Measurements from ENCODE around the gene THSD7A.

DNA sequence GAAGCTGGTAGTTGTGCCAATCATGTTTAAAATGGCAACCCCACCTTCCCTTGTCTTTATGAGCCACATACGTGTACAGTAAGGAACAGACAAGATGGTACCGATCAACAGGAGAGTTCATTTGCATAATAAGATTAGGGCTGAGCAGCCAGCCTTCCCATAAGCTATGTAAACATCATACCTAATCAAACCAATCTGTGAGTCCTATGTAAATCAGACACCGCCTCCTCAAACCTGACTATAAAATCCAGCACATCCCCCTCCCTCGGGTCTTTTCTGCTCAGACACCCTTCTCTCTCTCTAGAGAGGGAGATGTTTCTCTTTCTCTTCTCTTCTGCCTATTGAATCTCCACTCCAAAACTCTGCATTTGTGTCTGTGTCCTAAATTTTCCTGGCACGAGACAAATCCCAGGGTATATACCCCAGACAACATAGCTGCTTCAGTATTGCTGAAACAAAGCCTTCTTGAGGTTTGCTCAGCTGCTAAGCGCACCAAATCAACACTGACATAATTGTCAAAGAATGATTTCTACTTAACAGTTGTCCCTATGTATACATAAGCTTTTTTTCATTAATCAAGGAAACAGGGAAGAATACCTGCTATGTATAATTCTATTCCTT is 279.2 kb downstream of the THSD7A start:
- no peak for TF ChIP-seq POLR2AphosphoS5 (IDR thresholded peaks at IDR 0.05; ENCODE audit: low read depth, low read length)
- TF ChIP-seq, protein P1, sequence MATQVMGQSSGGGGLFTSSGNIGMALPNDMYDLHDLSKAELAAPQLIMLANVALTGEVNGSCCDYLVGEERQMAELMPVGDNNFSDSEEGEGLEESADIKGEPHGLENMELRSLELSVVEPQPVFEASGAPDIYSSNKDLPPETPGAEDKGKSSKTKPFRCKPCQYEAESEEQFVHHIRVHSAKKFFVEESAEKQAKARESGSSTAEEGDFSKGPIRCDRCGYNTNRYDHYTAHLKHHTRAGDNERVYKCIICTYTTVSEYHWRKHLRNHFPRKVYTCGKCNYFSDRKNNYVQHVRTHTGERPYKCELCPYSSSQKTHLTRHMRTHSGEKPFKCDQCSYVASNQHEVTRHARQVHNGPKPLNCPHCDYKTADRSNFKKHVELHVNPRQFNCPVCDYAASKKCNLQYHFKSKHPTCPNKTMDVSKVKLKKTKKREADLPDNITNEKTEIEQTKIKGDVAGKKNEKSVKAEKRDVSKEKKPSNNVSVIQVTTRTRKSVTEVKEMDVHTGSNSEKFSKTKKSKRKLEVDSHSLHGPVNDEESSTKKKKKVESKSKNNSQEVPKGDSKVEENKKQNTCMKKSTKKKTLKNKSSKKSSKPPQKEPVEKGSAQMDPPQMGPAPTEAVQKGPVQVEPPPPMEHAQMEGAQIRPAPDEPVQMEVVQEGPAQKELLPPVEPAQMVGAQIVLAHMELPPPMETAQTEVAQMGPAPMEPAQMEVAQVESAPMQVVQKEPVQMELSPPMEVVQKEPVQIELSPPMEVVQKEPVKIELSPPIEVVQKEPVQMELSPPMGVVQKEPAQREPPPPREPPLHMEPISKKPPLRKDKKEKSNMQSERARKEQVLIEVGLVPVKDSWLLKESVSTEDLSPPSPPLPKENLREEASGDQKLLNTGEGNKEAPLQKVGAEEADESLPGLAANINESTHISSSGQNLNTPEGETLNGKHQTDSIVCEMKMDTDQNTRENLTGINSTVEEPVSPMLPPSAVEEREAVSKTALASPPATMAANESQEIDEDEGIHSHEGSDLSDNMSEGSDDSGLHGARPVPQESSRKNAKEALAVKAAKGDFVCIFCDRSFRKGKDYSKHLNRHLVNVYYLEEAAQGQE (IDR thresholded peaks at IDR 0.05; ENCODE audit: insufficient read depth in 1 of 2, low read depth in 2 of 2, low read length in 2 of 2), result no peak
- TF ChIP-seq TAF1 (IDR thresholded peaks at IDR 0.05; ENCODE audit: borderline replicate concordance, insufficient read depth, low read length), result no peak
